Endothelial cell of umbilical vein (primary cell): ENCODE measurements around the gene OVOL3. TPM values are rescaled to one million over a fixed set of nuclear protein-coding genes. Genes with fewer than 3 reads are reported as not detected.
A peak's percentile ranks its signal among the peaks of the same experiment; 100 is the strongest.

Source experiments
- BruUV-seq: library from RNA; stranded (reverse); fragments of 400-500 nt; replicated peaks from 2 replicates; lab custom pipeline; 2021; lab: Mats Ljungman, UMichigan
- CTCF ChIA-PET: fragments of 300-600, 350-600 bp; sonication (Branson Sonifier 250); formaldehyde crosslinking; loops from one replicate; lab custom pipeline; 2021; ENCODE audit warnings: antibody characterized with exemption, inconsistent platforms; lab: Charles Lee
- POLR2A ChIA-PET: fragments of 300-600, 350-600 bp; sonication (Branson Sonifier 250); formaldehyde crosslinking; loops from one replicate; lab custom pipeline; 2021; ENCODE audit warnings: antibody characterized with exemption, inconsistent platforms; lab: Charles Lee
- DNase-seq: peaks from one replicate; pipeline ENCODE4 v3.0.0-alpha.2; 2011; ENCODE audit warnings: low read depth, low spot score
- FAIRE-seq: peaks from 2 replicates; lab custom pipeline; 2011; peaks lifted over from hg19 to GRCh38; lab: Jason Lieb, UNC
- H2AFZ ChIP-seq: 2 replicates; pipeline ENCODE4 v1.6.0; 2012; ENCODE audit warnings: low read depth, low read length, control low read depth, inconsistent platforms
- H3K27ac ChIP-seq: 2 replicates; pipeline ENCODE4 v1.5.1; 2011; ENCODE audit warnings: low read depth, mild to moderate bottlenecking, control low read depth, low read length, moderate library complexity; ENCODE audit not compliant: insufficient read depth
- H3K27me3 ChIP-seq, 2 experiments: 2 replicates each; pipeline versions ENCODE4 v1.6.0 to v1.6.1; 2011; ENCODE audit warnings: low read length in 2 of 2, mixed read lengths in 1 of 2; ENCODE audit not compliant: control insufficient read depth in 2 of 2, insufficient read depth in 2 of 2
- H3K36me3 ChIP-seq, 2 experiments: 2 replicates in 1 of 2; 3 replicates in 1 of 2; pipeline ENCODE4 v1.5.1; 2011; ENCODE audit warnings: low read length in 2 of 2, mild to moderate bottlenecking in 1 of 2, moderate library complexity in 1 of 2; ENCODE audit not compliant: control insufficient read depth in 2 of 2, insufficient read depth in 2 of 2; ENCODE audit errors: extremely low read depth in 1 of 2
- H3K4me1 ChIP-seq: 3 replicates; pipeline ENCODE4 v1.5.1; 2011; ENCODE audit warnings: mild to moderate bottlenecking, low read length; ENCODE audit not compliant: control insufficient read depth, insufficient read depth; ENCODE audit errors: extremely low read depth
- H3K4me2 ChIP-seq: 2 replicates; pipeline ENCODE4 v1.6.1; 2011; ENCODE audit warnings: low read length, control low read depth, mixed read lengths; ENCODE audit not compliant: insufficient read depth
- H3K4me3 ChIP-seq, 3 experiments: fragments of 200-600 bp in 1 of 3; sonication (generic), shearing (Covaris generic) in 1 of 3; replicated peaks in 1 of 3; 2 replicates each; pipeline ENCODE4 v1.5.1; 2011 to 2016; ENCODE audit warnings: control low read depth in 3 of 3, low read length in 3 of 3, mild to moderate bottlenecking in 2 of 3, inconsistent platforms in 1 of 3, low read depth in 1 of 3, moderate library complexity in 1 of 3; ENCODE audit not compliant: insufficient read depth in 1 of 3
- H3K79me2 ChIP-seq: 2 replicates; pipeline ENCODE4 v1.6.0; 2012; ENCODE audit warnings: low read length, inconsistent platforms; ENCODE audit not compliant: control insufficient read depth, insufficient read depth
- H3K9ac ChIP-seq: replicated peaks from 2 replicates; pipeline ENCODE3; 2011; ENCODE audit warnings: low read length, control low read depth; ENCODE audit not compliant: insufficient read depth; ENCODE audit errors: extremely low read depth
- H3K9me1 ChIP-seq: replicated peaks from 3 replicates; pipeline ENCODE4 v1.6.0; 2011; ENCODE audit warnings: mild to moderate bottlenecking, low read length; ENCODE audit not compliant: control insufficient read depth, insufficient read depth; ENCODE audit errors: extremely low read depth
- H3K9me3 ChIP-seq: replicated peaks from 2 replicates; pipeline ENCODE4 v1.5.1; 2012; ENCODE audit warnings: low read length, inconsistent platforms; ENCODE audit not compliant: control insufficient read depth, insufficient read depth
- H4K20me1 ChIP-seq: replicated peaks from 2 replicates; pipeline ENCODE3; 2011; ENCODE audit warnings: mild to moderate bottlenecking, low read length; ENCODE audit not compliant: control insufficient read depth, insufficient read depth; ENCODE audit errors: extremely low read depth
- EZH2 ChIP-seq: IDR thresholded peaks from 2 replicates; pipeline ENCODE4 v1.6.1; 2012; ENCODE audit warnings: borderline replicate concordance, low read depth, mild to moderate bottlenecking, moderate library complexity, low read length, inconsistent platforms; ENCODE audit not compliant: severe bottlenecking
- FOS ChIP-seq: IDR thresholded peaks from 2 replicates; pipeline ENCODE4 v1.6.1; 2011; ENCODE audit warnings: mild to moderate bottlenecking, low read length, moderate library complexity, borderline replicate concordance; ENCODE audit not compliant: insufficient read depth
- GATA2 ChIP-seq: IDR thresholded peaks from 2 replicates; pipeline ENCODE4 v1.7.0; 2011; ENCODE audit warnings: low read depth, mild to moderate bottlenecking, moderate library complexity, mixed read lengths, low read length; ENCODE audit not compliant: insufficient read length, insufficient read depth
- JUN ChIP-seq: IDR thresholded peaks from 2 replicates; pipeline ENCODE4 v1.6.1; 2011; ENCODE audit warnings: borderline replicate concordance, low read depth; ENCODE audit not compliant: insufficient read length, insufficient read depth
- MYC ChIP-seq: IDR thresholded peaks from one replicate; pipeline ENCODE4 v1.6.1; 2011; ENCODE audit warnings: mild to moderate bottlenecking, low read depth, low read length
- POLR2A ChIP-seq: IDR thresholded peaks from 2 replicates; pipeline ENCODE4 v1.6.1; 2012; ENCODE audit warnings: low read depth, mild to moderate bottlenecking, control low read depth, low read length
- POLR2AphosphoS5 ChIP-seq: IDR thresholded peaks from 2 replicates; pipeline ENCODE4 v1.6.1; 2012; ENCODE audit warnings: low read depth, mild to moderate bottlenecking, control low read depth, low read length, moderate library complexity; ENCODE audit not compliant: insufficient read depth
- dilution Hi-C: fragments of 300-500 bp; cut with MboI; formaldehyde crosslinking; loops from one replicate; pipeline ENCODE4 v1.15.0; 2019; ENCODE audit warnings: low sequenced_read_pairs; ENCODE audit not compliant: extremely low pct_ligation_motif_present
- intact Hi-C: fragments of 100-400 bp; cut with micrococcal nuclease; formaldehyde crosslinking; loops from one replicate; pipeline ENCODE4 v1.10.0; 2022
- polyA plus RNA-seq, 4 experiments: library from polyadenylated mRNA; depleted of rRNA in 3 of 4; stranded (reverse) in 3 of 4; unstranded in 1 of 4; fragments of >200 nt; gene quantifications; 2 replicates each; pipeline versions ENCODE4 v1.2.1 to v1.2.3, GENCODE V29; 2011 to 2012; ENCODE audit warnings: missing spikeins in 1 of 4
- total RNA-seq: library from RNA; stranded (reverse); gene quantifications from 2 replicates; pipeline ENCODE4 v1.2.3, GENCODE V29; 2021
- TF ChIP-seq, protein P1 (sequence below): IDR thresholded peaks from 2 replicates; pipeline ENCODE4 v1.6.1; 2011; ENCODE audit not compliant: insufficient read depth, insufficient read length
- TF ChIP-seq, protein P2 (sequence below), 2 donors: IDR thresholded peaks; 1 replicate in 1 of 2; 2 replicates in 1 of 2; pipeline ENCODE4 v1.5.1; 2011; ENCODE audit warnings: low read length in 2 of 2, mild to moderate bottlenecking in 2 of 2, moderate library complexity in 2 of 2, control low read depth in 1 of 2, inconsistent platforms in 1 of 2, low read depth in 1 of 2; ENCODE audit not compliant: insufficient read depth in 1 of 2; ENCODE audit errors: extremely low read depth in 1 of 2

Gene OVOL3
- total and polyA plus RNA-seq, 2 donors (not counting 3 experiments of a cell fraction or from before 2014, with no cell fraction given), result not detected

DNA sequence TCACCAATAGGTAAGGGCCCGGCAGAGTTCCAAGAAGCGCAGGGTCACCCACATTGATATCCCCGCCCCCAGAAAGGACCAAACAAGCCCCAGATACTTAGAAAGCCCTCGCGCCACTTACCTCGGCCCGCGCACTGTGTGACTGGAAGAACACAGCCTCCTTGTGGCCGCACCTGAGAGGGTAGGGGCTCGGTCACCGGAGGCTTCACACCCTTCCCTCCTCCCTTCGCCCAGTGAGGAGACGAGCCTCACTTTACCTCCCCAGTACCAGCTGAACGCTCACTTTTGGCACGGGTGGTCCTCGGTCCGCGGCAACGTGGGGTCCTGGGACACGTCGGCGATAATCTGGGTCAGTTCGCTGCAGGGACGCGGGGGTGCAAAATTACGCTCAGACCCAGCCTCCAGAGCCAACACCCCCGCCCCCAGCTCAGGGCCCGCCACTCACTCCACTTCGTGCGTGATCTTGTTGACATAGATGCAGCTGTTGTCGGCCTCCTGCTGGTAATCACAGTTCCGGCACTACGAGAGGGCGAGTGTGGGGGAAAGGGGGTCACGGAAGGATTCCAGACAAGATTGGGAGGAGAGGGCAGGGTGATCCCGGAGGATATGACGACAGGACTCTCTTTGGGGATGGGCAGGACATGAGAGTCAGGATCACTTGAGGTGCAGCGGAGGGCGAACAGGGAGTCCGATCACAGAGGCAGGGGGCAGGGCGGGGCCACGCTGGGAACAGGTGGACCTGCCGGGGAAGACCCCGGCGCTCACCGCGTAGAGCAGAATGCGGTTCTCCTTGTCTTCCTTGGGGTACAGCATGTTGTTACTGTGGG, 3.2 kb downstream of the OVOL3 start:
- ChIA-PET POLR2A (no interaction called here), CTCF (interaction anchor here (0.9 to 3.6 kb wide), 5 partner anchors 14 to 58 kb away, joined by 4 to 32 read pairs (median 5); no protein-coding TSS in a partner anchor)
- Histone ChIP-seq H3K27ac (peak overlapping the region; percentile 68), H3K9me1 (no peaks in the 10 kb centered on the region), H3K27me3 (no peaks in the 10 kb centered on the region), H3K9ac (peak overlapping the region; percentile 71), H3K79me2 (peaks cover 15% of the 10 kb centered on the region), H3K4me2 (peak overlapping the region; percentile 68), H3K4me3 (peak overlapping the region; percentile 68 to 79 (median 72)), H3K36me3 (peaks cover 0 to 9% of the 10 kb centered on the region in 2 experiments), H4K20me1 (no peaks in the 10 kb centered on the region), H3K4me1 (peaks cover 15% of the 10 kb centered on the region), H2AFZ (peak overlapping the region; percentile 86), H3K9me3 (no peaks in the 10 kb centered on the region)
- DNase-seq, result peak; percentile 39
- TSS peak; percentile 41 for BruUV-seq
- dilution Hi-C loops, result no loop called here
- peak; percentile 53 for FAIRE-seq
- TF ChIP-seq POLR2AphosphoS5, result no peak
- TF ChIP-seq MYC, result no peak
- TF ChIP-seq, protein P1, sequence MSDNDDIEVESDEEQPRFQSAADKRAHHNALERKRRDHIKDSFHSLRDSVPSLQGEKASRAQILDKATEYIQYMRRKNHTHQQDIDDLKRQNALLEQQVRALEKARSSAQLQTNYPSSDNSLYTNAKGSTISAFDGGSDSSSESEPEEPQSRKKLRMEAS, result no peak
- TF ChIP-seq, protein P2, sequence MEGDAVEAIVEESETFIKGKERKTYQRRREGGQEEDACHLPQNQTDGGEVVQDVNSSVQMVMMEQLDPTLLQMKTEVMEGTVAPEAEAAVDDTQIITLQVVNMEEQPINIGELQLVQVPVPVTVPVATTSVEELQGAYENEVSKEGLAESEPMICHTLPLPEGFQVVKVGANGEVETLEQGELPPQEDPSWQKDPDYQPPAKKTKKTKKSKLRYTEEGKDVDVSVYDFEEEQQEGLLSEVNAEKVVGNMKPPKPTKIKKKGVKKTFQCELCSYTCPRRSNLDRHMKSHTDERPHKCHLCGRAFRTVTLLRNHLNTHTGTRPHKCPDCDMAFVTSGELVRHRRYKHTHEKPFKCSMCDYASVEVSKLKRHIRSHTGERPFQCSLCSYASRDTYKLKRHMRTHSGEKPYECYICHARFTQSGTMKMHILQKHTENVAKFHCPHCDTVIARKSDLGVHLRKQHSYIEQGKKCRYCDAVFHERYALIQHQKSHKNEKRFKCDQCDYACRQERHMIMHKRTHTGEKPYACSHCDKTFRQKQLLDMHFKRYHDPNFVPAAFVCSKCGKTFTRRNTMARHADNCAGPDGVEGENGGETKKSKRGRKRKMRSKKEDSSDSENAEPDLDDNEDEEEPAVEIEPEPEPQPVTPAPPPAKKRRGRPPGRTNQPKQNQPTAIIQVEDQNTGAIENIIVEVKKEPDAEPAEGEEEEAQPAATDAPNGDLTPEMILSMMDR (IDR thresholded peaks at IDR 0.05; ENCODE audit: extremely low read depth in 1 of 2, insufficient read depth in 1 of 2, low read depth in 1 of 2, low read length in 2 of 2), result no peak
- no peak for TF ChIP-seq JUN
- no peak for TF ChIP-seq POLR2A
- TF ChIP-seq GATA2, result no peak
- TF ChIP-seq EZH2, result no peak
- TF ChIP-seq FOS, result no peak
- intact Hi-C loops, result no loop called here
